ENCODE measurements around the gene MC1R. TPM values are rescaled to one million over a fixed set of nuclear protein-coding genes. Genes with fewer than 3 reads are reported as not detected.
"Not testable (repeated sequence)": the region's sequence is repeated elsewhere in the genome, so short reads cannot be mapped to it uniquely, and the experiment has no call there.

Gene MC1R
- total RNA-seq, 1 experiment from 2014 or later = 3.8 TPM

GRCh38 chr16:89965447-89966225 lies 47.0 kb downstream of the MC1R start:
- H3K27me3 Mint-ChIP-seq (ENCODE audit: low read depth) = no peaks in the 10 kb centered on the region
- peaks cover 15% of the 10 kb centered on the region for H3K9me3 Mint-ChIP-seq
- TF ChIP-seq NR1H2 (CRISPR knock-in tag; IDR thresholded peaks at IDR 0.05) (no peak), RELA (CRISPR knock-in tag; IDR thresholded peaks at IDR 0.05; ENCODE audit: borderline replicate concordance) (no peak), CDX4 (CRISPR knock-in tag; IDR thresholded peaks at IDR 0.05; ENCODE audit: borderline replicate concordance) (no peak), ZNF671 (CRISPR knock-in tag; IDR thresholded peaks at IDR 0.05) (no peak), MYBL2 (CRISPR knock-in tag; IDR thresholded peaks at IDR 0.05) (no peak)
- TF ChIP-seq, protein P1, sequence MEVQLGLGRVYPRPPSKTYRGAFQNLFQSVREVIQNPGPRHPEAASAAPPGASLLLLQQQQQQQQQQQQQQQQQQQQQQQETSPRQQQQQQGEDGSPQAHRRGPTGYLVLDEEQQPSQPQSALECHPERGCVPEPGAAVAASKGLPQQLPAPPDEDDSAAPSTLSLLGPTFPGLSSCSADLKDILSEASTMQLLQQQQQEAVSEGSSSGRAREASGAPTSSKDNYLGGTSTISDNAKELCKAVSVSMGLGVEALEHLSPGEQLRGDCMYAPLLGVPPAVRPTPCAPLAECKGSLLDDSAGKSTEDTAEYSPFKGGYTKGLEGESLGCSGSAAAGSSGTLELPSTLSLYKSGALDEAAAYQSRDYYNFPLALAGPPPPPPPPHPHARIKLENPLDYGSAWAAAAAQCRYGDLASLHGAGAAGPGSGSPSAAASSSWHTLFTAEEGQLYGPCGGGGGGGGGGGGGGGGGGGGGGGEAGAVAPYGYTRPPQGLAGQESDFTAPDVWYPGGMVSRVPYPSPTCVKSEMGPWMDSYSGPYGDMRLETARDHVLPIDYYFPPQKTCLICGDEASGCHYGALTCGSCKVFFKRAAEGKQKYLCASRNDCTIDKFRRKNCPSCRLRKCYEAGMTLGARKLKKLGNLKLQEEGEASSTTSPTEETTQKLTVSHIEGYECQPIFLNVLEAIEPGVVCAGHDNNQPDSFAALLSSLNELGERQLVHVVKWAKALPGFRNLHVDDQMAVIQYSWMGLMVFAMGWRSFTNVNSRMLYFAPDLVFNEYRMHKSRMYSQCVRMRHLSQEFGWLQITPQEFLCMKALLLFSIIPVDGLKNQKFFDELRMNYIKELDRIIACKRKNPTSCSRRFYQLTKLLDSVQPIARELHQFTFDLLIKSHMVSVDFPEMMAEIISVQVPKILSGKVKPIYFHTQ (CRISPR knock-in tag; IDR thresholded peaks at IDR 0.05) = no peak
- peaks cover 16% of the 10 kb centered on the region for H3K36me3 Mint-ChIP-seq
- no peak overlapping the region for H3K27ac Mint-ChIP-seq
- no peak overlapping the region for H3K4me3 Mint-ChIP-seq
- CTCF ChIA-PET = no interaction called here
- DNase-seq (ENCODE audit: low spot score) (no peak), ATAC-seq (no peak)
- no peaks in the 10 kb centered on the region for H3K4me1 Mint-ChIP-seq
- POLR2A ChIA-PET = no interaction called here

GRCh38 chr16:89966756-89967155 lies 48.1 kb downstream of the MC1R start:
- Mint-ChIP-seq H3K36me3 (peaks cover 27% of the 10 kb centered on the region), H3K4me3 (no peak overlapping the region), H3K27me3 (ENCODE audit: low read depth) (peaks cover 11% of the 10 kb centered on the region), H3K9me3 (peaks cover 25% of the 10 kb centered on the region), H3K4me1 (peaks cover 6% of the 10 kb centered on the region), H3K27ac (no peak overlapping the region)
- no peak for ATAC-seq
- no peak for DNase-seq (ENCODE audit: low spot score)
- ChIA-PET POLR2A (no interaction called here), CTCF (no interaction called here)
- no peak for TF ChIP-seq SP1 (CRISPR knock-in tag; conservative IDR thresholded peaks at IDR 0.05)
- TF ChIP-seq, protein P2, sequence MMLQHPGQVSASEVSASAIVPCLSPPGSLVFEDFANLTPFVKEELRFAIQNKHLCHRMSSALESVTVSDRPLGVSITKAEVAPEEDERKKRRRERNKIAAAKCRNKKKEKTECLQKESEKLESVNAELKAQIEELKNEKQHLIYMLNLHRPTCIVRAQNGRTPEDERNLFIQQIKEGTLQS (CRISPR knock-in tag; conservative IDR thresholded peaks at IDR 0.05) = no peak
- no peak for TF ChIP-seq ETV6 (CRISPR knock-in tag; IDR thresholded peaks at IDR 0.05)
- TF ChIP-seq, protein P3, sequence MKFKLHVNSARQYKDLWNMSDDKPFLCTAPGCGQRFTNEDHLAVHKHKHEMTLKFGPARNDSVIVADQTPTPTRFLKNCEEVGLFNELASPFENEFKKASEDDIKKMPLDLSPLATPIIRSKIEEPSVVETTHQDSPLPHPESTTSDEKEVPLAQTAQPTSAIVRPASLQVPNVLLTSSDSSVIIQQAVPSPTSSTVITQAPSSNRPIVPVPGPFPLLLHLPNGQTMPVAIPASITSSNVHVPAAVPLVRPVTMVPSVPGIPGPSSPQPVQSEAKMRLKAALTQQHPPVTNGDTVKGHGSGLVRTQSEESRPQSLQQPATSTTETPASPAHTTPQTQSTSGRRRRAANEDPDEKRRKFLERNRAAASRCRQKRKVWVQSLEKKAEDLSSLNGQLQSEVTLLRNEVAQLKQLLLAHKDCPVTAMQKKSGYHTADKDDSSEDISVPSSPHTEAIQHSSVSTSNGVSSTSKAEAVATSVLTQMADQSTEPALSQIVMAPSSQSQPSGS (CRISPR knock-in tag; IDR thresholded peaks at IDR 0.05; ENCODE audit: borderline replicate concordance, low read depth) = no peak
- no peak for TF ChIP-seq ZNF423 (CRISPR knock-in tag; IDR thresholded peaks at IDR 0.05)
- TF ChIP-seq, protein P4, sequence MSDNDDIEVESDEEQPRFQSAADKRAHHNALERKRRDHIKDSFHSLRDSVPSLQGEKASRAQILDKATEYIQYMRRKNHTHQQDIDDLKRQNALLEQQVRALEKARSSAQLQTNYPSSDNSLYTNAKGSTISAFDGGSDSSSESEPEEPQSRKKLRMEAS (CRISPR knock-in tag; IDR thresholded peaks at IDR 0.05) = no peak
- TF ChIP-seq HMGA2 (CRISPR knock-in tag; IDR thresholded peaks at IDR 0.05) = no peak
- TF ChIP-seq, protein P5, sequence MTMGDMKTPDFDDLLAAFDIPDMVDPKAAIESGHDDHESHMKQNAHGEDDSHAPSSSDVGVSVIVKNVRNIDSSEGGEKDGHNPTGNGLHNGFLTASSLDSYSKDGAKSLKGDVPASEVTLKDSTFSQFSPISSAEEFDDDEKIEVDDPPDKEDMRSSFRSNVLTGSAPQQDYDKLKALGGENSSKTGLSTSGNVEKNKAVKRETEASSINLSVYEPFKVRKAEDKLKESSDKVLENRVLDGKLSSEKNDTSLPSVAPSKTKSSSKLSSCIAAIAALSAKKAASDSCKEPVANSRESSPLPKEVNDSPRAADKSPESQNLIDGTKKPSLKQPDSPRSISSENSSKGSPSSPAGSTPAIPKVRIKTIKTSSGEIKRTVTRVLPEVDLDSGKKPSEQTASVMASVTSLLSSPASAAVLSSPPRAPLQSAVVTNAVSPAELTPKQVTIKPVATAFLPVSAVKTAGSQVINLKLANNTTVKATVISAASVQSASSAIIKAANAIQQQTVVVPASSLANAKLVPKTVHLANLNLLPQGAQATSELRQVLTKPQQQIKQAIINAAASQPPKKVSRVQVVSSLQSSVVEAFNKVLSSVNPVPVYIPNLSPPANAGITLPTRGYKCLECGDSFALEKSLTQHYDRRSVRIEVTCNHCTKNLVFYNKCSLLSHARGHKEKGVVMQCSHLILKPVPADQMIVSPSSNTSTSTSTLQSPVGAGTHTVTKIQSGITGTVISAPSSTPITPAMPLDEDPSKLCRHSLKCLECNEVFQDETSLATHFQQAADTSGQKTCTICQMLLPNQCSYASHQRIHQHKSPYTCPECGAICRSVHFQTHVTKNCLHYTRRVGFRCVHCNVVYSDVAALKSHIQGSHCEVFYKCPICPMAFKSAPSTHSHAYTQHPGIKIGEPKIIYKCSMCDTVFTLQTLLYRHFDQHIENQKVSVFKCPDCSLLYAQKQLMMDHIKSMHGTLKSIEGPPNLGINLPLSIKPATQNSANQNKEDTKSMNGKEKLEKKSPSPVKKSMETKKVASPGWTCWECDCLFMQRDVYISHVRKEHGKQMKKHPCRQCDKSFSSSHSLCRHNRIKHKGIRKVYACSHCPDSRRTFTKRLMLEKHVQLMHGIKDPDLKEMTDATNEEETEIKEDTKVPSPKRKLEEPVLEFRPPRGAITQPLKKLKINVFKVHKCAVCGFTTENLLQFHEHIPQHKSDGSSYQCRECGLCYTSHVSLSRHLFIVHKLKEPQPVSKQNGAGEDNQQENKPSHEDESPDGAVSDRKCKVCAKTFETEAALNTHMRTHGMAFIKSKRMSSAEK (CRISPR knock-in tag; IDR thresholded peaks at IDR 0.05; ENCODE audit: borderline replicate concordance) = no peak
- no peak for TF ChIP-seq ZNF396 (CRISPR knock-in tag; IDR thresholded peaks at IDR 0.05; ENCODE audit: borderline replicate concordance)
- TF ChIP-seq ZNF138 (CRISPR knock-in tag; conservative IDR thresholded peaks at IDR 0.05) = no peak
- no peak for TF ChIP-seq ATF1 (CRISPR knock-in tag; IDR thresholded peaks at IDR 0.05)
- no peak for TF ChIP-seq TCF7 (CRISPR knock-in tag; IDR thresholded peaks at IDR 0.05; ENCODE audit: low read depth)

- H3K4me1 Mint-ChIP-seq; CTCF ChIA-PET; H3K4me3 Mint-ChIP-seq; H3K27ac Mint-ChIP-seq; DNase-seq (ENCODE audit: low spot score); POLR2A ChIA-PET; ATAC-seq: not testable (repeated sequence)
- peaks cover 13% of the 10 kb centered on the region for H3K27me3 Mint-ChIP-seq (ENCODE audit: low read depth)
- peaks cover 25% of the 10 kb centered on the region for H3K9me3 Mint-ChIP-seq
- H3K36me3 Mint-ChIP-seq = peaks cover 29% of the 10 kb centered on the region
Observed at GRCh38 chr16:89967436-89967835, 48.8 kb downstream of the MC1R start.

DNA sequence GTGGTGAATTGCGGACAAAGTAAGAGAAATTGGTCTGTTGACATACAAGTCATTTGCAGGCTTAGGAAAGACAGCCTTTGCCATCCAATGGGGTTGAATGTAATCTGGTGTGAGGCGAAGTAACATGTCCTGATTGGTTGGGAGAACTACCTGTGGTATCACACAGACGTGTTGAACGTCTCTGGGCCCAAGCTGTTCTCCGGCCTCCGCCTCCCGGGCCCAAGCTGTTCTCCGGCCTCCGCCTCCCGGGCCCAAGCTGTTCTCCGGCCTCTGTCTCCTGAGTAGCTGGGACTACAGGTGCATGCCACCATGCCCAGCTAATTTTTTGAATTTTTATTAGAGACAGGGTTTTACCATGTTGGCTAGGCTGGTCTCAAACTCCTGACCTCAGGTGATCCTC lies 49.4 kb downstream of the MC1R start:
- H3K36me3 Mint-ChIP-seq = peaks cover 29% of the 10 kb centered on the region
- ATAC-seq; DNase-seq (ENCODE audit: low spot score); H3K4me1 Mint-ChIP-seq; CTCF ChIA-PET; POLR2A ChIA-PET; H3K4me3 Mint-ChIP-seq; H3K27ac Mint-ChIP-seq: not testable (repeated sequence)
- peaks cover 16% of the 10 kb centered on the region for H3K27me3 Mint-ChIP-seq (ENCODE audit: low read depth)
- H3K9me3 Mint-ChIP-seq = peaks cover 25% of the 10 kb centered on the region

Data from WTC11 (cell line).